ENCODE results near the gene TNFSF8. TPM values are rescaled to one million over a fixed set of nuclear protein-coding genes. Genes with fewer than 3 reads are reported as not detected.

Gene TNFSF8
- total RNA-seq, 1 donor, result not detected

DNA sequence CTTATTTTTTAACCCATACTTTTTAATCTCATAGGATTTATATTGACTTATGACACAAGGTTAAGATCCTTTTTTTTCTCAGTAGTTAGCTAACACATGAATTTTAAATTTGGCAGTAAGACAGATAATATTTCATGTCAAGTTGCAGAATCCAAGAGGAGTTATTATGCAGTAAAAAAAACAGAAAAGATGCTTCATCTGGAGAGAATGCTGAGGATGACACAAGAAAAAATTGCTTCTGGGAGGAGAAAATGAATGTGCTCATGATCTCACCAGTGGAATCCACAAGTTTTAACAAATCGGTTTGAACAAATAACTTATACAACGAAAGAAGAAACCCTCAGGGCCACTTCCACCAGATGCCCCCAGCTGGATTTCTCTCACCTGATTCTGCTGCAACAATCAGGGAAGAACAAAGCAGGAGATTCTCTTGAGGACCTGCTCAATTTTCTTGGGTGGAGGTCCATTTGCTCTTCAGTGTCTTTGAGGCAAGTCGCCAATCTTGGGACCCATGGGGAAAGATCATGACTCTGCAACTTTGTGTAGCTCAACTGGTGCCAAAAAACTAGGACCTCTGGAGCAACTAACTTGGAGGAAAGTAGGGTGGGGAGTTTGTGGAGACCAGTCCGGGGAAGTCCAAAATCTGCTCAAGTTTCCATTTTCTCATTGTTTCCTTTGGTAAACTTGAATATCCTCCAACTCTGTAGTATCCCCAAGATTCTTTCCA, 74.0 kb downstream of the TNFSF8 start:
- no peaks in the 10 kb centered on the region for H3K27me3 ChIP-seq (ENCODE audit: insufficient read depth, low read length)
- no peaks in the 10 kb centered on the region for H3K36me3 ChIP-seq (ENCODE audit: insufficient read depth, low read length)
- peaks cover 39% of the 10 kb centered on the region for H3K4me1 ChIP-seq (ENCODE audit: insufficient read depth, low read length)
- no peak for TF ChIP-seq CTCF (IDR thresholded peaks at IDR 0.05; ENCODE audit: extremely low read depth, low read depth, low read length)
- no peaks in the 10 kb centered on the region for H4K20me1 ChIP-seq (ENCODE audit: insufficient read depth, low read length)
- H3K9me3 ChIP-seq (ENCODE audit: low read depth, low read length), result no peaks in the 10 kb centered on the region
- peak overlapping the region; percentile 38 for H3K4me3 ChIP-seq (ENCODE audit: insufficient read depth, low read length)
- peak overlapping the region; percentile 7 for H2AFZ ChIP-seq (ENCODE audit: low read length)
- peak overlapping the region; percentile 94 for H3K27ac ChIP-seq (ENCODE audit: low read depth, low read length)
- peak overlapping the region; percentile 53 for H3K4me2 ChIP-seq (ENCODE audit: insufficient read depth, low read length)
- peak; percentile 71 for DNase-seq (ENCODE audit: insufficient read length, low spot score, missing footprints)
- no peaks in the 10 kb centered on the region for H3K79me2 ChIP-seq (ENCODE audit: insufficient read depth, low read length)

DNA sequence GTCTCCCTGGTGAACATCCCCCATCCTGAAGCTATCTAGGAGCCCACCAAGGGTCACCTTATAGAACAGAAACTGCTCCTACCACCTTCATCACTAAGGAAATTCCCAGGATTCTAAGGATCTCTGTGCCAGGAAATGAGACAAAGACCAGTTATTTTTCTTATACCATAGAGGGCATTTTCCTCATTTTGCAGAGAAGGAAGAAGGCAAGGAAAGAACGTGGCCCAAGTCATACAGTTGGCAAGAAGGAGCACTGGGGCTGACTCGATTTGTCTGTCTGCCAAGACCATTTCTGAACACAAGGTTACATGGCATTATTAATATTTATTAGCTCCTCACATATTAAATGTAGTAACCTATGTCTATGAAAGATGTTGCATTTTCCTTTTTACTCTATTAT, 74.9 kb downstream of the TNFSF8 start:
- Histone ChIP-seq H3K36me3 (ENCODE audit: insufficient read depth, low read length) (no peaks in the 10 kb centered on the region), H2AFZ (ENCODE audit: low read length) (no peak overlapping the region), H3K4me3 (ENCODE audit: insufficient read depth, low read length) (no peak overlapping the region), H3K9me3 (ENCODE audit: low read depth, low read length) (no peaks in the 10 kb centered on the region), H3K27me3 (ENCODE audit: insufficient read depth, low read length) (no peaks in the 10 kb centered on the region), H3K4me2 (ENCODE audit: insufficient read depth, low read length) (peak overlapping the region; percentile 26), H3K27ac (ENCODE audit: low read depth, low read length) (peak overlapping the region; percentile 94), H4K20me1 (ENCODE audit: insufficient read depth, low read length) (no peaks in the 10 kb centered on the region), H3K79me2 (ENCODE audit: insufficient read depth, low read length) (no peaks in the 10 kb centered on the region), H3K4me1 (ENCODE audit: insufficient read depth, low read length) (peaks cover 48% of the 10 kb centered on the region)
- no peak for DNase-seq (ENCODE audit: insufficient read length, low spot score, missing footprints)
- TF ChIP-seq CTCF (IDR thresholded peaks at IDR 0.05; ENCODE audit: extremely low read depth, low read depth, low read length), result no peak

- H3K36me3 ChIP-seq (ENCODE audit: insufficient read depth, low read length), result no peaks in the 10 kb centered on the region
- H3K4me2 ChIP-seq (ENCODE audit: insufficient read depth, low read length), result no peak overlapping the region
- no peaks in the 10 kb centered on the region for H3K27me3 ChIP-seq (ENCODE audit: insufficient read depth, low read length)
- TF ChIP-seq CTCF (IDR thresholded peaks at IDR 0.05; ENCODE audit: extremely low read depth, low read depth, low read length), result no peak
- H3K4me3 ChIP-seq (ENCODE audit: insufficient read depth, low read length), result no peak overlapping the region
- DNase-seq (ENCODE audit: insufficient read length, low spot score, missing footprints), result no peak
- no peaks in the 10 kb centered on the region for H3K79me2 ChIP-seq (ENCODE audit: insufficient read depth, low read length)
- no peaks in the 10 kb centered on the region for H4K20me1 ChIP-seq (ENCODE audit: insufficient read depth, low read length)
- H3K9me3 ChIP-seq (ENCODE audit: low read depth, low read length), result no peaks in the 10 kb centered on the region
- peak overlapping the region; percentile 94 for H3K27ac ChIP-seq (ENCODE audit: low read depth, low read length)
- no peak overlapping the region for H2AFZ ChIP-seq (ENCODE audit: low read length)
- H3K4me1 ChIP-seq (ENCODE audit: insufficient read depth, low read length), result peaks cover 55% of the 10 kb centered on the region
Observed at GRCh38 chr9:114854736-114855355, 75.5 kb downstream of the TNFSF8 start.

DNA sequence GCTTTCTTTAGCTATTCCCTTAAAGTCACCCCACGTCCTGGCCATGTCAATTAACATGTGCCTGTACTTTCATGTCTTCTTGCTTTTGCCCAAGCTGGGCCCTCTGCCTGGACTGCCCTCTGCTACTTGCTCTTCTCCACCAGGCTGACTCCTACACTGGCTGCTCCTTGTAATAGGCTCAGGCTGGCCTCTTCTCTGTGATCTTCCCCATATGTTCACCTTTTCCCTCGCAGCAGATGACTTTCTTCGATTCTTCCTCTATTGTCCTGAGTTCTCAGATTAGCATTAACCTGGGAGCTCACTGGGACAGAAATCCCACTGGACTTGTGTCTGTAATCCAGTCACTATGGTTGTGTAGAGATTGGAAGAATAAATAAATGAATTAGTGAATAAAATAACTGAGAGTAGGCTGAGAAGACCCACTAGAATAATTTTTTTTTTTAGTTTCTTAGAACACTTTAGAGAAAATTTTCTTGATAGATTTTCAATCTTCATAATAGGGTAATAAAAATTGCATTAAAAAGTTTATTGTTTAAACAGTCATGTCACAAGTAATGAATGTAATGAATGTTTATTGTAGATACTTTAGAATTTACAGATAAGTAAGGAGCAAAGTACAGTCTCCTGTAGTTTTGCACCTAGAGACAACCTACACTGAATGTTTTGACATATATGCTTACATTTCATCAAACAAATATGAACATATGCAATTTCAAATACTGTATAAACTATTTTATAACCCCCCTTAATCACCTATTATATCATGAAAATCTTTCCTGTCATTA, 77.1 kb downstream of the TNFSF8 start:
- Histone ChIP-seq H3K4me3 (ENCODE audit: insufficient read depth, low read length) (no peak overlapping the region), H3K9me3 (ENCODE audit: low read depth, low read length) (no peaks in the 10 kb centered on the region), H3K79me2 (ENCODE audit: insufficient read depth, low read length) (no peaks in the 10 kb centered on the region), H3K36me3 (ENCODE audit: insufficient read depth, low read length) (no peaks in the 10 kb centered on the region), H2AFZ (ENCODE audit: low read length) (no peak overlapping the region), H3K4me1 (ENCODE audit: insufficient read depth, low read length) (peaks cover 58% of the 10 kb centered on the region), H3K4me2 (ENCODE audit: insufficient read depth, low read length) (no peak overlapping the region), H3K27ac (ENCODE audit: low read depth, low read length) (no peak overlapping the region), H4K20me1 (ENCODE audit: insufficient read depth, low read length) (no peaks in the 10 kb centered on the region), H3K27me3 (ENCODE audit: insufficient read depth, low read length) (no peaks in the 10 kb centered on the region)
- TF ChIP-seq CTCF (IDR thresholded peaks at IDR 0.05; ENCODE audit: extremely low read depth, low read depth, low read length), result no peak
- no peak for DNase-seq (ENCODE audit: insufficient read length, low spot score, missing footprints)
